Measurements from ENCODE around the gene F2RL2. TPM values are rescaled to one million over a fixed set of nuclear protein-coding genes. Genes with fewer than 3 reads are reported as not detected.

F2RL2 gene
- total RNA-seq, 2 donors from 2014 or later = 0.10 to 1.4 TPM

- TF ChIP-seq, protein P1, sequence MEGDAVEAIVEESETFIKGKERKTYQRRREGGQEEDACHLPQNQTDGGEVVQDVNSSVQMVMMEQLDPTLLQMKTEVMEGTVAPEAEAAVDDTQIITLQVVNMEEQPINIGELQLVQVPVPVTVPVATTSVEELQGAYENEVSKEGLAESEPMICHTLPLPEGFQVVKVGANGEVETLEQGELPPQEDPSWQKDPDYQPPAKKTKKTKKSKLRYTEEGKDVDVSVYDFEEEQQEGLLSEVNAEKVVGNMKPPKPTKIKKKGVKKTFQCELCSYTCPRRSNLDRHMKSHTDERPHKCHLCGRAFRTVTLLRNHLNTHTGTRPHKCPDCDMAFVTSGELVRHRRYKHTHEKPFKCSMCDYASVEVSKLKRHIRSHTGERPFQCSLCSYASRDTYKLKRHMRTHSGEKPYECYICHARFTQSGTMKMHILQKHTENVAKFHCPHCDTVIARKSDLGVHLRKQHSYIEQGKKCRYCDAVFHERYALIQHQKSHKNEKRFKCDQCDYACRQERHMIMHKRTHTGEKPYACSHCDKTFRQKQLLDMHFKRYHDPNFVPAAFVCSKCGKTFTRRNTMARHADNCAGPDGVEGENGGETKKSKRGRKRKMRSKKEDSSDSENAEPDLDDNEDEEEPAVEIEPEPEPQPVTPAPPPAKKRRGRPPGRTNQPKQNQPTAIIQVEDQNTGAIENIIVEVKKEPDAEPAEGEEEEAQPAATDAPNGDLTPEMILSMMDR (IDR thresholded peaks at IDR 0.05) = peak; percentile 66
- H3K9ac ChIP-seq (ENCODE audit: low read depth in 2 of 2, low read length in 2 of 2) = no peak overlapping the region
- no peak overlapping the region for H3K27ac ChIP-seq
- peak; percentile 77 for DNase-seq
- no peaks in the 10 kb centered on the region for H3K9me3 ChIP-seq
- intact Hi-C loops (cut with DNase I) = no loop called here
- H3K4me3 ChIP-seq = no peak overlapping the region
- H3K27me3 ChIP-seq = no peaks in the 10 kb centered on the region
- no peaks in the 10 kb centered on the region for H3K36me3 ChIP-seq
- no peaks in the 10 kb centered on the region for H3K4me1 ChIP-seq
These were observed 18.4 kb upstream of the F2RL2 start for GRCh38 chr5:76641514-76642120.

- intact Hi-C loops (cut with DNase I) = no loop called here
- Histone ChIP-seq H3K36me3 (no peaks in the 10 kb centered on the region), H3K4me1 (no peaks in the 10 kb centered on the region), H3K4me3 (no peak overlapping the region), H3K9ac (ENCODE audit: low read depth in 2 of 2, low read length in 2 of 2) (no peak overlapping the region), H3K27ac (no peak overlapping the region), H3K9me3 (no peaks in the 10 kb centered on the region), H3K27me3 (no peaks in the 10 kb centered on the region)
- no peak for DNase-seq
- TF ChIP-seq, protein P1 (IDR thresholded peaks at IDR 0.05) = no peak
These were observed 15.3 kb upstream of the F2RL2 start for GRCh38 chr5:76638479-76638878.

DNA sequence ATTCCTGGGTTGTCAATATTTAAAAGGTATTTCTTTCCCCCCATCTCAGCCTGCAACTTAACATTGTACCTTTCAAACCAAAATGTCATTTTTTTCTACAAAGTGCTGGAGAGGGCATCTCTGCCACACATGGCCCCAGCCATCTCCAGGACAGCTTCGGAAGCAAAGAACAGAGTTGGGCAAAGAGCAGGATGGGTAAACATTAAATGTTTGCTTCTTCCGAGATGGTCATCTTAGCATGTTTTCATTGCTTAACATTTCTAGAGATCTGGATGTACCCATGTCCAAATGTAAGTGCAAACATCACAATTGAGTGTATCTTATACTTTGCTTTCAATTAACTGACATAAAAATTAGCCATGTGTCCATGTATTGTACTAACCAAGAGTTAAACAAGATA, 14.3 kb upstream of the F2RL2 start:
- Histone ChIP-seq H3K9ac (ENCODE audit: low read depth in 2 of 2, low read length in 2 of 2) (no peak overlapping the region), H3K4me3 (no peak overlapping the region), H3K4me1 (no peaks in the 10 kb centered on the region), H3K36me3 (no peaks in the 10 kb centered on the region), H3K9me3 (no peaks in the 10 kb centered on the region), H3K27ac (no peak overlapping the region), H3K27me3 (no peaks in the 10 kb centered on the region)
- DNase-seq = no peak
- TF ChIP-seq, protein P1 (IDR thresholded peaks at IDR 0.05) = no peak
- intact Hi-C loops (cut with DNase I) = no loop called here

DNA sequence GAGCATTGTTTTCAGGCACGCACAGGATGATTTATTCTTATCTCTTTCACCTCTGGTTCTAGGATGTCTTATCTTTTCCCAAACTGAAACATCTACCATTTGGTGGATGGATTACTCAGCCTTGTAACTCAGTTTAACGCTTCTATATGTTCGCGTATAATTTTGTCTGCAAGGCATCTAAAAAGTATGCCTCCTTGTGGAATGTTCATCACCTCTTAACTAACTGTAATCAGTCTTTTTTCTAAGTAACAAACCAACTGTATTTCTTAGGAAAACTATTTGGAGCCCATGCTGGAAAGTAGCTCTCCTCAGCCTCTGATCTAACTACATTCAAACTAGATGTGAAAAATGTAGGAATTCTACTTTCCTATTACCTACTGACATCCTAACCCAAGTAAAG, 11.5 kb upstream of the F2RL2 start:
- intact Hi-C loops (cut with DNase I) = no loop called here
- Histone ChIP-seq H3K4me3 (no peak overlapping the region), H3K27me3 (no peaks in the 10 kb centered on the region), H3K27ac (no peak overlapping the region), H3K9ac (ENCODE audit: low read depth in 2 of 2, low read length in 2 of 2) (no peak overlapping the region), H3K36me3 (no peaks in the 10 kb centered on the region), H3K9me3 (no peaks in the 10 kb centered on the region), H3K4me1 (no peaks in the 10 kb centered on the region)
- TF ChIP-seq, protein P1 (IDR thresholded peaks at IDR 0.05) = no peak
- DNase-seq = no peak

- TF ChIP-seq, protein P1 (IDR thresholded peaks at IDR 0.05) = no peak
- Histone ChIP-seq H3K9me3 (no peaks in the 10 kb centered on the region), H3K4me3 (no peak overlapping the region), H3K27me3 (no peaks in the 10 kb centered on the region), H3K36me3 (no peaks in the 10 kb centered on the region), H3K4me1 (no peaks in the 10 kb centered on the region), H3K27ac (no peak overlapping the region), H3K9ac (ENCODE audit: low read depth in 2 of 2, low read length in 2 of 2) (no peak overlapping the region)
- intact Hi-C loops (cut with DNase I) = no loop called here
- no peak for DNase-seq
These were observed 3.5 kb upstream of the F2RL2 start for GRCh38 chr5:76626738-76627137.

Measured in colonic mucosa (tissue), 4 donors.